ENCODE data around the gene DENND6A.

The DENND6A gene

GRCh38 chr3:57575966-57576626, 116.8 kb downstream of the DENND6A start:
- DNase-seq (ENCODE audit: low read depth in 2 of 2) = no peak
